GM18526 (cell line): Measurements from ENCODE around the gene OSTF1.

Experiments
- POLR2A ChIP-seq: IDR thresholded peaks from 3 replicates; pipeline ENCODE4 v1.6.1; 2011; ENCODE audit not compliant: insufficient read length; ENCODE audit errors: extremely low read depth

Gene OSTF1, protein sequence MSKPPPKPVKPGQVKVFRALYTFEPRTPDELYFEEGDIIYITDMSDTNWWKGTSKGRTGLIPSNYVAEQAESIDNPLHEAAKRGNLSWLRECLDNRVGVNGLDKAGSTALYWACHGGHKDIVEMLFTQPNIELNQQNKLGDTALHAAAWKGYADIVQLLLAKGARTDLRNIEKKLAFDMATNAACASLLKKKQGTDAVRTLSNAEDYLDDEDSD

GRCh38 chr9:75087824-75088645 lies at the start of gene OSTF1, which contains the start of gene NMRK1:
Gene OSTF1, plus strand, starts transcription at chr9:75088514. Its CDS starts 179 bp downstream, at chr9:75088693.
Gene NMRK1, minus strand, starts transcription at chr9:75088155. Its CDS starts 5,040 bp downstream, at chr9:75083115.
- TF ChIP-seq POLR2A, result peak; percentile 80

DNA sequence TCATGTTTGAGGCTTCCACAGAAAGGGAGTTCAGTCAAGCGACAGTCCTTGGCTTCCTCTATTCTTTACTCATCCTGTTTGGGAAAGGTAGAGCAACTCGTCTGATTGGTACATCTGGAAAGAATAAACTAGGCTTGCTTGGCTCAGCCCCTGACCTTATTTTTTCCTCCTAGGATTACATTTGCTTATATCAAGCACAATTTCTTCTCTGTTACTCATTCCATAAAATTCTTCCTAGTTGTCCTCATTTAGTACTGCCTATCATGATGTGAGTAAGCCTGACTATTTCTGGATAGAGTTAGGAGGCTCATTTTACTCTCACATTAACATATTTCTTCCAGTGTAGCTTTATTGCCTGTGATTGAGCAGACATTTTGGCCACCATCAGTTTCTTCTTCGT lies 49.3 kb upstream of the OSTF1 start:
- no peak for TF ChIP-seq POLR2A

GRCh38 chr9:75039801-75040200 lies 48.5 kb upstream of the OSTF1 start:
- no peak for TF ChIP-seq POLR2A

DNA sequence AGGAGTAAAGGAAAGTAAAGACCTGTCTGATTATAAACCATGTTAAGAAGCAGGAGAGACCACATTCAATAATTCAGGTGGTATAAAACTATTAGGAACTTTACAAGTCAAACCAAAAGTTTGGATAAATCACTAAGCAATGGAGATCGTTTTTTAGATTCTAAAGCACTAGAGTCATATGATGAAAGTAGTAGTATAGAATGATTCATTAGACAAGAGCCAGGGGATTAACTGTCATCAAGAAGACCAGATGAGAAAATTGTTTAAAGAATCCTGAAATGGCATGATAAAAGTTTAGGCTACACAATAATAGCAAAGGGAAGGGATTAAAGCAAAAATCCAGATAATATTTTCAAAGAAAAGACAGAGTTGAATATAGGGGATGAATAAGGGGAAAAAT lies 47.3 kb upstream of the OSTF1 start:
- no peak for TF ChIP-seq POLR2A

DNA sequence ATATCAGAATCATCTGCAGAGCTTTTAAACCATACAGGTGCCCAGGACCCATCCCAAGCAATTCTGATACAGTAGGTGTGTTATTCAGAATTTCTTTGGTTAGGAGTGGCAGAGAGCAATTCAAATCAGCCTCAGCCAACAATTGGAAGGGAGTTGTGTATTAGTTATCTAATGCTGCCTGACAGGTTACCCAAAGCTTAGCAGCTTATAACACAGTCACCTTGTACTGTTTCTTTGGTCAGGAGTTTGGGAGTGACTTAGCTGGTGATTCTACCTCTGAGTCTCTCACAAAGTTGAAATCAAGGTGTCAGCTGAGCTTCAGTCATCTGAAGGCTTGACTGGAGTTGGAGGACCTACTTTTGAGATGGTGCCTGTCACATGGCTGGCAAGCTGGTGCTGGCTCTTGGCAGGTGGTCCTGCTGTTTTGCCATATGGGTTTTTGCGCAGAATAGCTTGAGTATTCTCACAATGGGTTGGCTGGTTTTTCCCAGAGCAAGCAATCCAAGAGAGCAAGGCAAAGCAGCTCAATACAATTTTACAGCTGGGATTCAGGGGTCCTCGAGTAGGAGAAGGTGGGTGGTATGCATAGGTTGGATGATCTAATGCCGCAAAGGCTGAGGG lies 41.5 kb upstream of the OSTF1 start:
- no peak for TF ChIP-seq POLR2A

DNA sequence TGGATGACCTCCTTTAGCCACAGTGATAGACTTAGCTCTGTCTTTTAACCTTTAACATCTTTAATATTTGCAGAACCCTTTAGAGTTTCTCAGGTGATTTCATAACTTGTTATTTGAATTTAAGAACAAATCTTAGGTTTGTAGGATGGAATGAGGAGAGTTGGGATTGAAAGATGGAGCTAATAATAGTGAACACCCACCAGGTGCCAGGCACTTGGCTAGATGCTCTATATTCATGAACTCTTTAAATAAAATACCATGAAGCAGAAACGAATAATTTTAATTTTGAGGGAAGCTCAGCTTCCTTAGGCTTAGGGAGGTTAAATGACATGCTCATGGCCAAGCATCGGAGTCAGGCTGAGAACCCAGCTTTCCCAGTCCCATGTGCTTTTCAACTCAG lies 40.8 kb upstream of the OSTF1 start:
- no peak for TF ChIP-seq POLR2A

- no peak for TF ChIP-seq POLR2A
Observed at GRCh38 chr9:75051285-75051684, 37.0 kb upstream of the OSTF1 start.

DNA sequence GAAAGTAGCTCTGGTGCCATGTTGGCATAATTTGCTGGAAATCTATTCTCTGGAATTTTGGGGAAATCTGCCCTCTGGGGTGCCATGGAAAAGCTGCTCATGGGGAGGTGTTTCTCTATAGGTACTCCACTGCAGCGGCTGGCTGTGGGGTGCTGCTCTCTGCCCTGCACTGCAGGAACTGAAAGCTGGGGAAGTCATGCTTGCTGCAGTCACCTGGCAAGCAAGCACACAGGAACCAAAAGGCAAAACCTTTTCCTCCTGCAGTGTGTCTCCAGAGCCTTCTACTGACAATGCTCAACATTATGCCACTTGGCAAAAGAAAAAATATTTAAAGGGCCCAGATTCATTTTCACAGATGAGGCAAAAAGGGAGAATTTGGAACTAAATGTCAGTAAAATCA lies 34.4 kb upstream of the OSTF1 start:
- no peak for TF ChIP-seq POLR2A

GRCh38 chr9:75054368-75055001 lies 33.8 kb upstream of the OSTF1 start:
- no peak for TF ChIP-seq POLR2A

DNA sequence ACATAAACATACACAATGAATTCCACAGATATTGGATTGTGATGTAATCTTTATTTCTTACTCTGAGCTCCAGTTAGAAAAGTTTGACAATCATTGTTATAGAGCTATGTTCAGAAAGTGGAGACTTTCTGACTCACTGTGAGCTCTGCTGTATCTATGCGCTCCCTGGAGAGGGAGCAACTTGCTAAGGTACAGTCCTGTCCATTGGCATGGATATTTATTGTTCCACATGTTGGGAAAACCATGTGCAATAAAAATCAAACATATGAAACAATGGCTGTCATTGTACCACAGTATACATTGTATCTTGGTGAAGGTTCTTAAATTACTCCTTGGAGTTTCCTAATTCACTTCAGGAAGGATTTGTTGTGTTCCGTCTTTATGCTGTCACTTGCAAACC lies 27.1 kb upstream of the OSTF1 start:
- no peak for TF ChIP-seq POLR2A

- TF ChIP-seq POLR2A, result no peak
Observed at GRCh38 chr9:75063556-75064305, 24.6 kb upstream of the OSTF1 start.

DNA sequence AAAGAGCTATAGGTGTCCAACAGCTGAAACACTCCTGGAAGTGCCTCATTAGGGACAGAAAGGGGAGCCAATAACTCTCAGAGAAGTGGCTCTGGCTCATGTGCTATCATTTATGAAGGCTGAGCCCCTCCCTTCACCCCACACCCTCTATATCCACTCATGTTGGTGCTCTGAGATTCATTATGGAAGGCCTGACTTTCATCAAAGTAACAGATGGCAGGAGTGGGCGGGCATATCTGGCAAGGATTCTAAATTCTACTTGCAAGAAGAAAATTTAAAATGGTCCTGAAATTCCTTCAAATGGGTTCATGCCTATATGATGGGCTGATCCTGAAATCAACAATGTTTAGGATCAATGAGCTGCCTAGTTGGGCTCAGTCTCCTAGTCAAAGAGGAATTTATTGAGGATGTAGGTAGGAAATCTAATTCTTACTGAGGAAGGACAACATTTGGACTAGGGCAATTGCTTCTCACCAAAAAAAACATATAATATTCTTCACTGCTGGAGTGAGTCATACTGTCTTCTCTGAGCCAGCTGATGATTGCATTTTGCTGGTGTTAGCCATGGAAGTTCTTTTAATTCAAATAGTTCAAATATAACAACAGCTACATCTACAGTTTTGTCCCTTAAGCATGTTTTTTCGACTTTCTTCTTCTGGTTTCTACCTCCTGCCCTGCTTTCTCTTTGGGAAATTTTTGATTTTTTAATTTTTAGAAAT lies 23.8 kb upstream of the OSTF1 start:
- TF ChIP-seq POLR2A, result no peak

DNA sequence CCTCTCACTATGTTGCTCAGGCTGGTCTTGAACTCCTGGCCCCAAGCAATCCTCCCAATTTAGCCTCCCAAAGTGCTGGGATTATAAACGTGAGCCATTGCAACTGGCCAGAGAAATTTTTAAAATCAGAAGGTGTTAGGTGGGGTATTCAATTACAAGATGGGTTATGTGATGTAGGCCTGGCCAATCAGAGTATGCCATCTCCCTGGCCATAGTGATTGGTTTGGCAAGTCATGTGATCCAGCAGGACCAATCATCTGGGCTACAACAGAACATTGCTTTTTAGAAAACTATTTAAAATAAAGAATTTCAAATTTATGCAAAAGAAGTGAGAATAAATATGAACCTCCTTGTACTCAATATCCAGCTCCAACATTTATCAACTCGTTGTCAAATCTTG lies 22.8 kb upstream of the OSTF1 start:
- TF ChIP-seq POLR2A, result no peak

- TF ChIP-seq POLR2A, result no peak
Observed at GRCh38 chr9:75067894-75068293, 20.4 kb upstream of the OSTF1 start.

DNA sequence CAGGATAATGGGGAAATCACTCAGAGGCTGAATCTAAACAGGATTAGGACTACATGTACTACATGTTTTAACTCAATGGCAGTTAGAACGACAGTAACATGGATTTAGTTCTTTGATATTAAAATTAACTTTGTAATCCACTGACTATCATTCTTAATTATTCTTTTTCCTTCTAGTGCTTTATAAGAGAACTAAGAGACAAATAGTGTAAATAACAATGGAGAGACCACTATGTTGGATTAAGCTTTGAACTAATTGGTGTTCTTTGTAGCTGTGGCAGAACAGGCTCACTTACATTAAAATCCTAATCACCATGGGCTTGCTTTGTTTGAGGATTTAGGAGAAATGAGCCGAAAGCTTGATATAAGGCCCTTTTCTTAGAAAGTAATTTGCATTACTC lies 19.1 kb upstream of the OSTF1 start:
- TF ChIP-seq POLR2A, result no peak
